ENCODE measurements around the gene TIAM1. TPM values are rescaled to one million over a fixed set of nuclear protein-coding genes. Genes with fewer than 3 reads are reported as not detected.

TIAM1 gene
- total and polyA plus RNA-seq, 2 donors from 2014 or later = 4.6 to 30.0 TPM

DNA sequence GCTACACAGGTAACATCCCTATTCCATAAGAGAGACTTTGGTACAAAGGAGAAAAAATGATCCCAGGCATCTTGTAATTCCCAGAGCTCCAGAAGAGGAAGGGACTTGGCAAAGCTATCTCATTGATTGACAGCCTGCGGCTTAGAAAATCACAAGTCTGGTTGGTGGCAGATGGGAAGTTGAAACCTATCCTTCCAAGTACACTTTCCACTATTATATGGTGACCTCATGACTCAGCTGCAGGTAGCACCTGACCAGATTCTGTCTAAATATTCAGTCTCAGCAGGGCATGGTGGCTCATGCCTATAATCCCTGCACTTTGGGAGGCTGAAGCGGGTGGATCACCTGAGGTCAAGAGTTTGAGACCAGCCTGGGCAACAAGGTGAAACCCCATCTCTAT lies 89.9 kb downstream of the TIAM1 start:
- Histone ChIP-seq H3K9ac (ENCODE audit: low read length in 3 of 3) (no peak overlapping the region), H3K36me3 (ENCODE audit: control insufficient read depth in 2 of 3, insufficient read depth in 3 of 3, low read length in 3 of 3) (no peaks in the 10 kb centered on the region), H3K27ac (ENCODE audit: low read depth in 2 of 2, low read length in 2 of 2) (no peak overlapping the region), H3K4me1 (ENCODE audit: control insufficient read depth in 2 of 3, insufficient read depth in 2 of 3, low read depth in 1 of 3, low read length in 3 of 3) (no peaks in the 10 kb centered on the region), H3K9me3 (ENCODE audit: control insufficient read depth in 2 of 3, insufficient read depth in 1 of 3, low read length in 3 of 3) (no peaks in the 10 kb centered on the region), H3K27me3 (ENCODE audit: control insufficient read depth, insufficient read depth, low read length) (no peaks in the 10 kb centered on the region), H3K4me3 (ENCODE audit: low read length in 3 of 3) (no peak overlapping the region)
- TF ChIP-seq, protein P1, sequence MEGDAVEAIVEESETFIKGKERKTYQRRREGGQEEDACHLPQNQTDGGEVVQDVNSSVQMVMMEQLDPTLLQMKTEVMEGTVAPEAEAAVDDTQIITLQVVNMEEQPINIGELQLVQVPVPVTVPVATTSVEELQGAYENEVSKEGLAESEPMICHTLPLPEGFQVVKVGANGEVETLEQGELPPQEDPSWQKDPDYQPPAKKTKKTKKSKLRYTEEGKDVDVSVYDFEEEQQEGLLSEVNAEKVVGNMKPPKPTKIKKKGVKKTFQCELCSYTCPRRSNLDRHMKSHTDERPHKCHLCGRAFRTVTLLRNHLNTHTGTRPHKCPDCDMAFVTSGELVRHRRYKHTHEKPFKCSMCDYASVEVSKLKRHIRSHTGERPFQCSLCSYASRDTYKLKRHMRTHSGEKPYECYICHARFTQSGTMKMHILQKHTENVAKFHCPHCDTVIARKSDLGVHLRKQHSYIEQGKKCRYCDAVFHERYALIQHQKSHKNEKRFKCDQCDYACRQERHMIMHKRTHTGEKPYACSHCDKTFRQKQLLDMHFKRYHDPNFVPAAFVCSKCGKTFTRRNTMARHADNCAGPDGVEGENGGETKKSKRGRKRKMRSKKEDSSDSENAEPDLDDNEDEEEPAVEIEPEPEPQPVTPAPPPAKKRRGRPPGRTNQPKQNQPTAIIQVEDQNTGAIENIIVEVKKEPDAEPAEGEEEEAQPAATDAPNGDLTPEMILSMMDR (IDR thresholded peaks at IDR 0.05; ENCODE audit: borderline replicate concordance, extremely low read depth, insufficient read depth) = no peak
- intact Hi-C loops (cut with DNase I) = no loop called here
- DNase-seq = no peak
- FAIRE-seq = no peak

DNA sequence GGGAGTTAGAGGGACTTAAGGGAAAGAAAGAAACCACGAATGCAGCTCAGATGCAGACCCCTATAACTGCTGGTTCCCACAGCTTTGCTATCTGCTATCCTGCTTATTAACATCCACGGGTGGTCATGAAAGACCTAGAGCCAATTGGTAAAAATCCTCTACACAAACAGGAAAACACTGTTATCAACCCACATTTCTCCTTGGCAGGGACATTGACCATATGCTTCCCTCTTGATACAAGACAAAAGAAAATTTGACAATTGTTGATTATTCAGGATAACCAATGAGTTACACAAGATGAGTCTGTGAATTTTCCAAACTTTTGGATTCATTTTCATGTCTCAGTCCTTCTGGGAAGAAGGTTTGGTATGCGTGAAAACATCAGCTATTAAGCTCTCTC lies 90.4 kb downstream of the TIAM1 start:
- intact Hi-C loops (cut with DNase I) = no loop called here
- Histone ChIP-seq H3K36me3 (ENCODE audit: control insufficient read depth in 2 of 3, insufficient read depth in 3 of 3, low read length in 3 of 3) (no peaks in the 10 kb centered on the region), H3K9ac (ENCODE audit: low read length in 3 of 3) (no peak overlapping the region), H3K4me1 (ENCODE audit: control insufficient read depth in 2 of 3, insufficient read depth in 2 of 3, low read depth in 1 of 3, low read length in 3 of 3) (no peaks in the 10 kb centered on the region), H3K27ac (ENCODE audit: low read depth in 2 of 2, low read length in 2 of 2) (no peak overlapping the region), H3K4me3 (ENCODE audit: low read length in 3 of 3) (no peak overlapping the region), H3K9me3 (ENCODE audit: control insufficient read depth in 2 of 3, insufficient read depth in 1 of 3, low read length in 3 of 3) (no peaks in the 10 kb centered on the region), H3K27me3 (ENCODE audit: control insufficient read depth, insufficient read depth, low read length) (no peaks in the 10 kb centered on the region)
- FAIRE-seq (no peak), DNase-seq (no peak)
- TF ChIP-seq, protein P1 (IDR thresholded peaks at IDR 0.05; ENCODE audit: borderline replicate concordance, extremely low read depth, insufficient read depth) = no peak

DNA sequence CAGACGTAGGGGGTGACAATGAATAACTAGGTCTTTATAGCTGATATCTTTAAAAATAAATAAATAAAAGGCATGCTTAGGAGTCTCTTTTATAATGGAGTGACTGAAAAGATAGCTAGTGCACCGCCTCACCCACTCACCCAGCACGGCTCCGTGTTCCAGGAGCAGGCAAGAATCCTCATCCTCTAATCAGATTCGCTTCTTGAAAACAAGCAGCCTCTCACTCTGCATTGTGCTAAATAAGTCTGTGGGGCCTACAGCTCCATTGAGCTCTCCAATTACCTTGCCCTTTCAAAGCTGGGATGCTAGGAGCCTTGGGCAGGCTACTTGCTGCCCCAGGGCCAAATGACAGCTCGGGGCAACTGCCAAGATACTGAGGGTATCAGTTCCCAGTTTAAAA lies 91.5 kb downstream of the TIAM1 start:
- H3K4me3 ChIP-seq (ENCODE audit: low read length in 3 of 3) = no peak overlapping the region
- no peak for DNase-seq
- FAIRE-seq = no peak
- intact Hi-C loops (cut with DNase I) = no loop called here
- no peak overlapping the region for H3K27ac ChIP-seq (ENCODE audit: low read depth in 2 of 2, low read length in 2 of 2)
- TF ChIP-seq, protein P1 (IDR thresholded peaks at IDR 0.05; ENCODE audit: borderline replicate concordance, extremely low read depth, insufficient read depth) = no peak
- H3K36me3 ChIP-seq (ENCODE audit: control insufficient read depth in 2 of 3, insufficient read depth in 3 of 3, low read length in 3 of 3) = no peaks in the 10 kb centered on the region
- no peaks in the 10 kb centered on the region for H3K27me3 ChIP-seq (ENCODE audit: control insufficient read depth, insufficient read depth, low read length)
- H3K9ac ChIP-seq (ENCODE audit: low read length in 3 of 3) = no peak overlapping the region
- H3K4me1 ChIP-seq (ENCODE audit: control insufficient read depth in 2 of 3, insufficient read depth in 2 of 3, low read depth in 1 of 3, low read length in 3 of 3) = no peaks in the 10 kb centered on the region
- no peaks in the 10 kb centered on the region for H3K9me3 ChIP-seq (ENCODE audit: control insufficient read depth in 2 of 3, insufficient read depth in 1 of 3, low read length in 3 of 3)

DNA sequence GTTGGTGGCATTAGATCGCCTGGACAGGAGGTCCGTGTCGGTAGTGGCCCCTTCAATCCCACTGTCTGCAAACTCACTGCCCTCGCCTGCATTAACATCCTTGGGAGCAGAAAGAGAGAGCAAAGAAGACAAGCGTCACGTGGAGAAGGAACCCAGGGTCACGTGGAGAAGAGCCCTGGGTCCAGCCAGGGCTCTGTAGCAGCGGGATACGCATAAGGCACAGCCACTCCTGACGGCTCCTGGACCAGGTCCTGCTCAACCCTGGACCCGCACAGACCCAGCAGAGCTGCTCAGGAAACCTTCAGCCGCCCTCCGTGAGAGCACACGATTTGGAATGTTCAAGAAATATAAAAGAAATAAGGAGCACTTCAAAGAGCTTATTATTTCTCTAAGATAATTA lies 92.0 kb downstream of the TIAM1 start:
- TF ChIP-seq, protein P1 (IDR thresholded peaks at IDR 0.05; ENCODE audit: borderline replicate concordance, extremely low read depth, insufficient read depth) = no peak
- Histone ChIP-seq H3K36me3 (ENCODE audit: control insufficient read depth in 2 of 3, insufficient read depth in 3 of 3, low read length in 3 of 3) (no peaks in the 10 kb centered on the region), H3K27ac (ENCODE audit: low read depth in 2 of 2, low read length in 2 of 2) (no peak overlapping the region), H3K4me3 (ENCODE audit: low read length in 3 of 3) (no peak overlapping the region), H3K9me3 (ENCODE audit: control insufficient read depth in 2 of 3, insufficient read depth in 1 of 3, low read length in 3 of 3) (no peaks in the 10 kb centered on the region), H3K4me1 (ENCODE audit: control insufficient read depth in 2 of 3, insufficient read depth in 2 of 3, low read depth in 1 of 3, low read length in 3 of 3) (no peaks in the 10 kb centered on the region), H3K9ac (ENCODE audit: low read length in 3 of 3) (no peak overlapping the region), H3K27me3 (ENCODE audit: control insufficient read depth, insufficient read depth, low read length) (no peaks in the 10 kb centered on the region)
- intact Hi-C loops (cut with DNase I) = no loop called here
- DNase-seq = no peak
- no peak for FAIRE-seq

Data from kidney (tissue), 14 donors.